GM19023 (cell line): ENCODE results near the gene INSL3.
"Not testable (repeated sequence)": the region's sequence is repeated elsewhere in the genome, so short reads cannot be mapped to it uniquely, and the experiment has no call there.

Experiments used
- ATAC-seq: cut with Tn5 transposase; IDR thresholded peaks from one replicate; pipeline ENCODE4 v1.9.1; 2021; ENCODE audit warnings: mild to moderate bottlenecking, moderate library complexity; ENCODE audit not compliant: unreplicated experiment

INSL3 gene

GRCh38 chr19:17790059-17790780 lies 31.1 kb downstream of the INSL3 start:
- ATAC-seq: no peak

- ATAC-seq: no peak
Observed at GRCh38 chr19:17788632-17789031, 32.7 kb downstream of the INSL3 start.

- no peak for ATAC-seq
Observed at GRCh38 chr19:17787274-17787913, 33.9 kb downstream of the INSL3 start.

GRCh38 chr19:17784201-17785008 lies 36.9 kb downstream of the INSL3 start:
- ATAC-seq: no peak

GRCh38 chr19:17783721-17784120 lies 37.6 kb downstream of the INSL3 start:
- ATAC-seq: not testable (repeated sequence)

GRCh38 chr19:17780781-17781180 lies 40.5 kb downstream of the INSL3 start:
- no peak for ATAC-seq

- ATAC-seq: no peak
Observed at GRCh38 chr19:17778968-17779929, 42.1 kb downstream of the INSL3 start.

GRCh38 chr19:17778251-17778967 lies 42.9 kb downstream of the INSL3 start:
- no peak for ATAC-seq

GRCh38 chr19:17777840-17778239 lies 43.5 kb downstream of the INSL3 start:
- not testable (repeated sequence) for ATAC-seq

- ATAC-seq: peak; percentile 70
Observed at GRCh38 chr19:17775991-17776803, 45.1 kb downstream of the INSL3 start.

- ATAC-seq: no peak
Observed at GRCh38 chr19:17775245-17775927, 45.9 kb downstream of the INSL3 start.

GRCh38 chr19:17772172-17772571 lies 49.1 kb downstream of the INSL3 start:
- ATAC-seq: no peak

GRCh38 chr19:17770613-17771012 lies 50.7 kb downstream of the INSL3 start:
- no peak for ATAC-seq

GRCh38 chr19:17767559-17767958 lies 53.8 kb downstream of the INSL3 start:
- ATAC-seq: no peak

GRCh38 chr19:17766543-17767131 lies 54.7 kb downstream of the INSL3 start:
- ATAC-seq: no peak
